ENCODE results near the gene CEP112. TPM values are rescaled to one million over a fixed set of nuclear protein-coding genes. Genes with fewer than 3 reads are reported as not detected.
"Not testable (repeated sequence)": the region's sequence is repeated elsewhere in the genome, so short reads cannot be mapped to it uniquely, and the experiment has no call there.

Gene CEP112
- polyA plus RNA-seq, 4 donors: 11.3 to 17.8 (median 16.9) TPM

DNA sequence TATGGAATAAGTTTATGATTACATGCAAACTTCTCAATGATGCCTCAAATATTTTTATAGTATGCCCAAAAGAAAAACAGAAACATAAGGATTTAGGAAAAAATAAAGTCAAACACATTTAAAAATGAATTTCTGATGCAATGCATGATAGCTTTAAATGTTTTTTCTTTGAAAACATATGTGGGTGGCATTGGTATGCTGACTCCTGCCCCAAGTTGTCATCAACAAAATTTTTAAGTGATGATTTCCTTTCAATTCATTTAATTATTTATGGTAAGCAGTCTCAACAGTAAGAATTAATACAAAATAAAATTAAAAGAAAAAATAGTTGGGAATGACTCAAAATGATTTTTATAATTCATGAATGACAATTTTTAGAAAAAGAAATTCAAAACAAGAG is 104.9 kb downstream of the CEP112 start:
- DNase-seq (ENCODE audit: low read depth in 4 of 4, low spot score in 3 of 4): no peak

DNA sequence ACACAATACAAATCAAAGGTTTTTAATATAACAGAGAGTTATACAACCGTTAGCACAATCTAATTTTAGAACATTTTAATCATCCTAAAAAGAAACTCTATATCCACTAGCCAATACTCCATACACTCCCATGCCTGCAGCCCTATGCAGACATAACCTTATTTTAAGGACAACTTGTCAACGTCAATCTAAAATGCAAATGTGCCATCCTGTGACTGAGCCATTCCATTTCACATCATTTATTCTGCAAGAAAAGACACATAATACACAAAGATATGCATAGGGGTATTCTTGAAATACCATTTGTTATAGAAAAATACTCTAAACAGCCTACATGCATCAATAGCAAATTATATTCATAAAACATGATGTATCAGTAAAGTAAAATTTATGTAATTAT is 106.7 kb downstream of the CEP112 start:
- no peak for DNase-seq (ENCODE audit: low read depth in 4 of 4, low spot score in 3 of 4)

DNA sequence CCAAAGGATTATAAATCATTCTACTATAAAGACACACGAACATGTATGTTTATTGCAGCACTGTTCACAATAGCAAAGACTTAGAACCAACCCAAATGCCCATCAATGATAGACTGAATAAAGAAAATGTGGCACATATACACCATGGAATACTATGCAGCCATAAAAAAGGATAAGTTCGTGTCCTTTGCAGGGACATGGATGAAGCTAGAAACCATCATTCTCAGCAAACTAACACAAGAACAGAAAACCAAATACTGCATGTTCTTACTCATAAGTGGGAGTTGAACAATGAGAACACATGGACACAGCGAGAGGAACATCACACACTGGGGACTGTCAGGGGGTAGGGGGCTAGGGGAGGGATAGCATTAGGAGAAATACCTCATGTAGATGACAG is 111.3 kb downstream of the CEP112 start:
- not testable (repeated sequence) for DNase-seq (ENCODE audit: low read depth in 4 of 4, low spot score in 3 of 4)

DNA sequence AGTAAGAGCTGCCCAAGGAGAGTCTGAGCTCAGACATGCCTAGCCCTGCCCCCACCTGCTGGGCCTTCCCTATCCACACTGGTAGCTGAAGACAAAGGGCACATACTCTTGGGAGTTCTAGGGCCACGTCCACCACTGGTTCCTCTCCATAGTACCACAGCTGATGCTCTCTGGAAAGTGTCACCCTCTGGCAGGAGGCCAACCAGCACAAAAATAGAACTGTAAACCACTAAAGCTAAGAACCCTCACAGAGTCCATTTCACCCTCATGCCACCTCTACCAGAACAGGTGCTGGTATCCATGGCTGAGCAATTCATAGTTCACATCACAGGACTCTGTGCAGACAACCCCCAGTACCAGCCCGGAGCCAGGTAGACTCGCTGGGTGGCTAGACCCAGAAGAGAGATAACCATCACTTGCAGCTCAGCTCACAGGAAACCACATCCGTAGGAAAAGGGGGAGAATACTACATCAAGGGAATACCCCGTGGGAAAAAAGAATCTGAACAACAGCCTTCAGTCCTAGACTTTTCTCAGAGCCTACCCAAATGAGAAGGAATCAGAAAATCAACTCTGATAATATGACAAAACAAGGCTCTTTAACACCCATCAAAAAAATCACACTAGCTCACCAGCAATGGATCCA is 115.3 kb downstream of the CEP112 start:
- no peak for DNase-seq (ENCODE audit: low read depth in 4 of 4, low spot score in 3 of 4)

DNA sequence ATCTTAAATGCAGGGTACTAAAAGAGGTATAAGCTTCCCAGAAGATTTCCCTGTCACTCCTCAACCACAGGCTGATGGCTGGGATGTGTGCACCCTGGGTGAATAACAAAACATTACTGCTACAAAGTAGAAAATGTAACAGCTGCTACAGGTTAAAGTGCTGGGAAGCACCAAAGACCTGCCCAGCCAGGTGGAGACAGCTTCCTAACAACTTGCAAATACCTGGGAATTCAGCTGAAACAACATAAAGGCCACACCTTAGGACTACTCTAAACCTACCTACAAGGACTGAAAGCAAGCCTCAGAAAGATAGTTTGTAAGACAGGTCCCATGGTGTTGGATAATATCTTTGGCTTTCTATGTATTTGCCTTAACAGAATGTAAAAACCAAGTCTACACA is 118.5 kb downstream of the CEP112 start:
- DNase-seq (ENCODE audit: low read depth in 4 of 4, low spot score in 3 of 4): no peak

DNA sequence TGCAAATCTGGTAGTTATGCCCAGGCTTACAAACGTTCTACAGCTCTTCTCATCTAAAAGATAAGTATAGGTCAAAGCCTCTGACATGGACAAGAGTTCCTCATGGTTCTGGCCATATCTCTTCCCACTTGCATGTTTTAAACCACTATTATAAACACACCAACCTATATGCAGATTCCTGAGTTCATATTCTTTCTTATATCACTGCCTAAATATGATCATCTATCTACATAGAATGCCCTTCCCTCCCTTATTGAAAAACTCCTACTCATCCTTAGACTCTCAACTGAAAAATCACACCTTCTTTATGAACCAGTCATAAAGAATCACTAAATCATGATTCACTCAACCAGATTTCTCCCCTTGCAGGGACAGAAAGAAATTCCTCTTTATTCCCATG is 128.2 kb downstream of the CEP112 start:
- DNase-seq (ENCODE audit: low read depth in 4 of 4, low spot score in 3 of 4): no peak

DNA sequence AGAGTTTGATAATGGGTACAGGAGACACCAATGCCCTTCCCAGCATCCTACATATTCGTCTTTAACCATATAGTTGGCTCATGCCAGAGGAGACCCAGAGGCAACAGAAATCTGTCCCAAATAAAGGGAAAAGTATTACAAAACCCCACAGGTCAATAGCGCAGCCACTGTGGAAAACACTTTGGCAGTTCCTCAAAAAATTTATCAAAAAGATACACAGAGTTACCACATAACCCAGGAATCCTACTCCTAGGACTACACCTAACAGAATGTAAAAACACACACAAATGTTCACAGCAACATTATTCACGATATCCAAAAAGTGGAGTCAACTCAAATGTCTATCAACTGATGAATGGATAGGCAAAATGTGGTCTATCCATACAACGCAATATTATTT is 135.8 kb downstream of the CEP112 start:
- DNase-seq (ENCODE audit: low read depth in 4 of 4, low spot score in 3 of 4): no peak

DNA sequence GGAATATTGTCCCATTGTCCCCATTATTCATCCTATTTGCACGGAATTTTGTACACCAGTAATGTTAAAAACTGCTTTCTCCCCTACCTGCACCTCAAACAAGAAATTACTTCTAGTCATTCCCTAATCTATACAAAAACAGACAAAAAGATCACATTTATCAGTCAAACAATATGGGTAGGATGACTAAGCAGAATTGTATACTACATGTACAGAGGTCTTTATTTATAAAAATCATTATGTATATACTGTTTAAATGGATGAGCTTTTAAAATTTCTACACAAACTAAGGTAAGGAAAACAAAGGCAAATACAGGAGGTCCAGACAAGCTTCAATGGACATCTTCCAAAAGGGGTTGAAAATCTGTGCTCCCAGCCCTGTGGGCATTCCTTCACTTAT is 137.7 kb downstream of the CEP112 start:
- DNase-seq (ENCODE audit: low read depth in 4 of 4, low spot score in 3 of 4): no peak

DNA sequence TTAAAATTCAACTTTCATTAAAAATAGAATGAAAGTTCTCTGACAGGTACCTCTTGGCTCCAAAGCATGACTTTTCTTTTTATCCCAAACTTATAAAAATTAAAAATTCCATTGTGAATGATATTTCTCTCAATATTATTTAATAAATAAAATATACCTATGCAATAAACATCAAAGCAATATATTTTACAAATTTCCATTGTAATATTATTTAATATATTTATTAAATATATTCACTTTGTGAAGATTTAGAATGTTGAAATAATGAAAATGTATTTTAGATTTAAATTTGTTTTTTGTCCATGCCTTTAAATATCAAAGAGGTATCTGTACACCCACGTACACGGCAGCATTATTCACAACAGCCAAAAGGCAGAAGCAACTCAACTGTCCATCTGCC is 147.8 kb downstream of the CEP112 start:
- no peak for DNase-seq (ENCODE audit: low read depth in 4 of 4, low spot score in 3 of 4)

DNA sequence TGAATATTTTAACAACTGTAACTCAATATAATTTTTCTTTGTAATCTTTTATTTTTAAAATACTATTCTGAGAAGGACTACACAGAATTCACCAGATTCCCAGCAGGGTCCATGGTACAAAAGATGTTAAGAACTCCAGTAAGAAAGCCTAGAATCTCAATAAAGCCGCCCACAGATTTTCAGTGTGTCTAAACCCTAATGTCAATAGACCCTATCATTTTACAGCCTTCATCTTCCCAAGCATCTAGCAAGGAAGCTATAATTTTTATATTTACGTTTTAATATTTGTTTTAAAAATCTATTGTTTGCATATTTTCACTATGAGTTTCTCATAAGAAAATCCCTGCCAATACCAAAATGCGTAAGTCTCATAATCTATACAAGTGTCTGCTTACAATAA is 148.5 kb downstream of the CEP112 start:
- no peak for DNase-seq (ENCODE audit: low read depth in 4 of 4, low spot score in 3 of 4)

DNA sequence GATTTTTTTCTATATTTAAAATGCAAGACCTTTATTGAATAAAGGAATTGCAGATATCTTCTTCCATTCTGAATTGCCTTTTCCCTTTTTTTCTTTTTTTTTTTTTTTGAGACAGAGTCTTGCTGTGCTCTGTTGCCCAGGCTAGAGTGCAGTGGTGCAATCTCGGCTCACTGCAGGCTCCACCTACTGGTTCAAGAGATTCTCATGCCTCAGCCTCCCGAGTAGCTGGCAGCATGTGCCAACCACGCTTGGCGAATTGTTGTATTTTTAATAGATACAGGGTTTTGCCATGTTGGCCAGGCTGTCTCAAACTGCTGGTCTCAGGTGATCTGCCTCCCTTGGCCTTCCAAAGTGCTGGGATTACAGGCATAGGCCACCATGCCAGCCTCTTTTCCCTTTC is 151.5 kb downstream of the CEP112 start:
- no peak for DNase-seq (ENCODE audit: low read depth in 4 of 4, low spot score in 3 of 4)

DNA sequence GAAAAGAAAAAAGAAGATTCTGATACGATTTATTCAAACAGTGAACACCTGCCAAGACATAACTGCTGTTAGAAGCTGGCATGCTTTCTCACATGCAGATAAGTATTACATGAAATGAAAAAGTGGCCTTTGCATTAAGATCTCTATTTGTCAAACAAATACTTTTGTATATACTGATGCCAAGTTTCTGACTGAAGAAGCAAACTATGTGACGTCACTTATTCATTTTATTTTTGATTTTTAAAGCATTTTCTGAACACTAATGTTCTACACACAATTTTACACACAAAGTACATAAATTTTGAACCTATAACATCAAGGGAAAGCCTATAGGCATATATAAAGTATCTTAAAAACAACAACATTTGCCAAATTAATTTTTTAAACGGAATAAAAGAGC is 153.8 kb downstream of the CEP112 start:
- no peak for DNase-seq (ENCODE audit: low read depth in 4 of 4, low spot score in 3 of 4)

DNA sequence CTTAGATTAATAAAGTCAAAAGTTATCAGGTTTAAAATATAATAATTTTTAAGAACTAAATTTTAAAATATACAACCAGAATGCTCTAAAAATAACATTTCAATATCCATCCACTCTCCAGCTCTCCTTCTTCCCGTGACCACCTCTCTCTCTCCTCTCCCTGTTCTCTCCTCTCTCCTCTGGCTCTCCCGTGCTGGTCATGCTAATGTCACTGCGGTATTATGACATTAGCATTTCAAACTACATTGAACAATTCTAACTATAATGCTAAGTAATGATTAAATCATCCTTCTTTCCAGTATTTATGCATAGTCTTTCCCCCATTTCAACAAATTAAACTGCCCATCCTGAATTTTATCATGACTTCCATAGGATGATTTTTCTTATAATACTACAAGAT is 154.7 kb downstream of the CEP112 start:
- no peak for DNase-seq (ENCODE audit: low read depth in 4 of 4, low spot score in 3 of 4)

DNA sequence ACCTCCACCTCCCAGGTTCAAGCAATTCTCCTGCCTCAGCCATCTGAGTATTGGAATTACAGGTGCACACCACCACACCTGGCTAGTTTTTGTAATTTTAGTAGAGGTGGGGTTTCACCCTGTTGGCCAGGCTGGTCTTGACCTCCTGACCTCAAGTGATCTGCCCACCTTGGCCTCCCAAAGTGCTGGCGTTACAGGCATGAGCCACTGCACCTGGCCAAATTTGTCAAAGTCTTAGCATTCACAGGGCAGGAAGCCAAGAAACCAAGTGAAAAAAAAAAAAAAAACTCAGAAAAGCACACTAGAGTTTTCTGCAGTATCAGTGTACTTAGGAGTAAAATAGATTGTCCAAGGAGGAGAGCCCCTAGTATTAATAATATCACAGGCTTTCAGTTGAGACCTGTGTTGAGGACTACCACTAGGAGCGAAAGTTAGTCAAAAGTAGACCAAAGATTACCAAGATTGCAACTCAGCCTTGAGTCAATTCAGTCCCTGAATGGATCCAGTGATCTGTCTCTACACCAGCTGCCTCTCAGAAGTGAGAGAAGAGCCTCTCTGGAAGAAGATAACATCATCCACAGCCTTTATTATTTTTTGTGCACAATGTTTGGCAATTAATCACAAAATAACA is 159.7 kb downstream of the CEP112 start:
- DNase-seq (ENCODE audit: low read depth in 4 of 4, low spot score in 3 of 4): no peak

DNA sequence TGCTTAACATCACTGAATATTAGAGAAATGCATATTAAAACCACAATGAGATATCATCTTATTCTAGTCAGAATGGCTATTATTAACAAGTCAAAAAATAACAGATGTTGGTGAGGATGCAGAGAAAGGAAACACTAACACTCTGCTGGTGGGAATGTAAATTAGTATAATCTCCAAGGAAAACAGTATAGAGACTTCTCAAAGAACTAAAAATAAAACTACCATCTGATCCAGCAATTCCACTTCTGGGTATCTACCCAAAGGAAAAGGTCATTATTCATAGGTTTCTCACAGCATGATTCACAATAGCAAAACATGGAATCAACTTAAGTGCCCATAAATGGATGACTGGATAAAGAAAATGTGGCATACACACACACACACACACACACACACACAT is 166.4 kb downstream of the CEP112 start:
- no peak for DNase-seq (ENCODE audit: low read depth in 4 of 4, low spot score in 3 of 4)

DNA sequence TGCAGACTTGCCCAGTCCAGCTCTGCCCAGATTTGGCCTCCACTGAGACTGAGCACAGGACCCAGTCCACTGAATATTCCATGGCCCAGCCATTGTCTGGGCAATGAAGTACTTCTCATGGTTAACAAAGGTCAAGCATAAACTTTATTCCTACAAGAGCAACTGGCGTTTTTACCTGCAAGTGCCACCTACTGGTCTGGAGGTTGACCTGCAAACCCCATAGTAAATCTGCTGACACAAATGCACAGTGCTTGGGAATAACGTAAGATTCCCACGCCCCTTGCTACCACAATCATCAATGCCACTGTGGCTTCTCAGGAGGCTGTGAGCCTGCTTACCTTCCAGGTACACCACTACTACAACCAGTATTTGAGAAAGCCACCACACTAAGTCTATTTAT is 170.2 kb downstream of the CEP112 start:
- no peak for DNase-seq (ENCODE audit: low read depth in 4 of 4, low spot score in 3 of 4)

DNA sequence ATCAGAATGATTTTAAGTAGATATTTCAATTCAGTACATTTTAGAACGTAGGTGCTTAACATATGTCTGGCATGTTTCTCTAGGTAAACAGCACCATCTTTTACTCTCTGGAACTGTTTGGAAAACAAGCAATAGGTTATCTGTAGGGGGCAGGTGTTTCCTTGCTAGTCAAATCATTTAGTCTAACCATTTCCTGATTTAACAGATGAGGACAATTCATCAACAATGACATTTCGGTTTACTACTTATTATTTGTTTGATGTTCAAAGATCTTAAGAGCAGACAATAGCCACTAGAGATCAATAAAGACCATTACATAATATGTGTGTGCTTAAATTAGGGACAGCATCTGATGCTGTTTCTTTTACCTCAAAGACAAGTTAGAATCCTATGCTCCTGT is 173.1 kb downstream of the CEP112 start:
- DNase-seq (ENCODE audit: low read depth in 4 of 4, low spot score in 3 of 4): no peak

DNA sequence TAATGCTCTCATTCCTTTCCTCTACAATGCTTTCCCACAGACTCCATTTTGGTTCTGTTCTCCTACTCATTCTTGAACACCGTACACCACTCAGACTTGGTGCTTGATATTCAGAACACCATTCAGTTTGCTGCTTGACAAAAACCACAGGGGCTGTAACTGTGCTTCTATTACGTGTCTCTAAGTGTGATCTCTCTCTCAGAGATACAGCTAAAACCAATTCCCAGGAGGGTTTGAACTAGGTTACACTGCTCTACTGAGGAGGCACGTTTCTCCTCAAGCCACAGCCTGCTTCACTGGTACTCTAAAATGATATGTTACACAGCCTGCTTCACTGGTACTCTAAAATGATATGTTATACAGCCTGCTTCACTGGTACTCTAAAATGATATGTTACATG is 175.7 kb downstream of the CEP112 start:
- DNase-seq (ENCODE audit: low read depth in 4 of 4, low spot score in 3 of 4): no peak

DNA sequence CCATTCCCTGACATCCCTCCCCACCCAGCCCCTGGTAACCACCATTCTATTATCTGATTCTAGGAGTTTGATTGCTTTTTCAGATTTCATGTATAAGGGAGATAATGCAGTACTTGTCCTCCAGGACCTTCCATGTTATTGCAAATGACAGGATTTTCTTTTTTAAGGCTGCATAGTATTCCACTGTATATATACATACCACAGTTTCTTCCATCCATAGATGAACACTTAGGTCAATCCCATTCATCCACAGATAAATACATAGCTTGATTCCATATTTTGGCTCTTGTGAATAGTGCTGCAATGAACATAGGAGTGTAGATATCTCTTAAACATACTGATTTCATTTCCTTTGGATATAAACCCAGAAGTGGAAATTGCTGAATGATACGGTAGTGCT is 183.3 kb downstream of the CEP112 start:
- DNase-seq (ENCODE audit: low read depth in 4 of 4, low spot score in 3 of 4): no peak

DNA sequence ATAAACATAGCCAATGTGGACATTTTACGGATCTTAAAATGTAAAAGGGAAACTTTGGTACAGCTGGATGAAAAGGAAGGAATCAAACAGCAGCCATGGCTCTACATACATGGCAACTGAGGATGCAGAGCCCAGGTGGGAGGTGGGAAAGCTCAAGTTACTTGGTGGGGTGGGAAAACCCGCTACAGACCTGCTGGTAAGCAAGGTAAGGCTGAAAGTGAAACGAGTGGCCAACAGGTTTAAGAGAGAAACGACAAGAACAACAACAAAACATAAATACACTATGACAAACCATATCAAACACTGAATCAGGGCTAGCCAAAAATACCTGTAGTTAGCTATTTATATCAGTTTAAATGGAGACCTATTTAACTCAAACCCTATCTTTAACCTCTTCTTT is 185.3 kb downstream of the CEP112 start:
- no peak for DNase-seq (ENCODE audit: low read depth in 4 of 4, low spot score in 3 of 4)

DNA sequence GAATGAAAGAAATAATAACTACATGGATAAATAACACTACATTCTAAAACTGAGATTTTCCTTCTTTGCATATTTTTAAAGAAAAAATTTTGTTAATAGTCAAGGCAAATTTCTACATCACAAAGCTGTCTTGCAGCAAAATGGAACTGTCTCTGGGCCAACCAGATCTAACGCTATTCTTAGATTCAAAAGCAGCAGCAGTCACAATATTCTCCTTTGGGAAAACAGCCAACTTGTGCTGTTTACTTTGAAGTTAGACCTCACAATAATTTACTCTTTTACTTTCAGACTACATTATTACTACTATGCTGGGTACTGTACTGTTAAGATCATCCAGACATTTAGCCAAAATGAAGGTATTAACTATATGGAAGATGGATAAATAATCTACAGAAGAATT is 189.1 kb downstream of the CEP112 start:
- DNase-seq (ENCODE audit: low read depth in 4 of 4, low spot score in 3 of 4): no peak

DNA sequence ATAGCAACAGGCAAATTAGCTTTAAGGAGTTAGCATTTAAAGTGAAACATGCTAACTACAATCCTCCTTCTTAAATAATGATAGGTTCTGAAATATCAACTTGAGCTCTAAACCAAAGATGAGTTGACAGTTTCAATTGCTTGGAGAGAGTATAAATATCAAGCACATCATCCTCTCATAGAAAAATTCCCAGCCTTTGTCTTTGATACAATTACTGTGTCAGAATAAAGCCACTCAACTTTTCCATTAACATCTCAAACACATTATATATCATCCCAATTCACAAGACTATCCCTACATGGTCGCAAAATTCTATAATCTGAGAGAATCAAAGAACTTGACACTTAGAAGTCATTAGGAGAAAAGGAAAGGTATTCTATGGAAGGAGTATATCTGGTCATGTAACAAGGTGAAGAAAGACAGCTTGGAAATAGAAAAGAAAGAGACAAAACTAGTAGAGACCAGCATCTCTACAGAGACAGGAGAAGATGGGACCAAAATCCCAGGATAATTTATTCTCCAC is 189.8 kb downstream of the CEP112 start:
- DNase-seq (ENCODE audit: low read depth in 4 of 4, low spot score in 3 of 4): no peak

DNA sequence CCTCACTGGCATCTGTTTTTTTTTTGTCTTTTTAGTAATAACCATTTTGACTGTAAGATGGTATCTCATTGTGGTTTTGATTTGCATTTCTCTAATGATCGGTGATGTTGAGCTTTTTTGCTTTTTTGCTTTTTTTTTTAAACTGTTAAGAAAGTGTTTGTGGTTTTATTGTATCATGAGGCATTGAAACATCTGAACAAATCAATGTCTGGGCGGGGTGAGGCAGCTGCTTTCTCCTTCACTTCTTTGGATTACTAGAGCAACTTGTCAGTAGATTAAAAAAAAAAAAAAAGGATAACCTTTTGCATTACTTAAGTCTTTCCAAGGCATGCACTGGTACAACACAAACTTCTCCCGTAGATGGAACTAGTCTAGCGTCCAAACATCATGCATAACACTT is 191.7 kb downstream of the CEP112 start:
- DNase-seq (ENCODE audit: low read depth in 4 of 4, low spot score in 3 of 4): no peak
